HepG2 (cell line): ENCODE data around the gene AGRN. TPM values are rescaled to one million over a fixed set of nuclear protein-coding genes. Genes with fewer than 3 reads are reported as not detected.

Experiments used
- AHR ChIP-seq: IDR thresholded peaks from 2 replicates; pipeline ENCODE4 v1.6.1; 2018; ENCODE audit warnings: missing genetic modification reagents, missing compliant biosample characterization
- ASH2L ChIP-seq: fragments of 300-600, 200-600 bp; sonication (generic); IDR thresholded peaks from 2 replicates; pipeline ENCODE4 v1.7.0; 2017; ENCODE audit warnings: low read depth, mild to moderate bottlenecking, moderate library complexity, mixed read lengths, low read length; ENCODE audit not compliant: insufficient read length
- ATF3 ChIP-seq: sonication (generic); formaldehyde crosslinking; IDR thresholded peaks from 2 replicates; pipeline ENCODE4 v1.4.0; 2020; ENCODE audit warnings: missing genetic modification reagents
- CENPX ChIP-seq: sonication (generic); formaldehyde crosslinking; IDR thresholded peaks from 2 replicates; pipeline ENCODE4 v1.9.0; 2021; ENCODE audit warnings: mild to moderate bottlenecking, missing genetic modification reagents, moderate library complexity
- FOXO1 ChIP-seq: sonication (generic); formaldehyde crosslinking; IDR thresholded peaks from 2 replicates; pipeline ENCODE4 v1.4.0; 2020; ENCODE audit warnings: missing genetic modification reagents
- KAT2B ChIP-seq: fragments of 150-350 bp; IDR thresholded peaks from 2 replicates; pipeline ENCODE4 v1.6.1; 2014; ENCODE audit warnings: low read depth, low read length, borderline replicate concordance
- KDM3A ChIP-seq: IDR thresholded peaks from 2 replicates; pipeline ENCODE4 v1.6.1; 2018; ENCODE audit warnings: low read depth, missing compliant biosample characterization
- KLF11 ChIP-seq: IDR thresholded peaks from 2 replicates; pipeline ENCODE4 v1.6.1; 2016; ENCODE audit warnings: missing compliant biosample characterization
- NFKB2 ChIP-seq: sonication (generic); formaldehyde crosslinking; IDR thresholded peaks from 2 replicates; pipeline ENCODE4 v1.4.0; 2020; ENCODE audit warnings: missing genetic modification reagents, borderline replicate concordance
- NFKBIZ ChIP-seq: IDR thresholded peaks from 2 replicates; pipeline ENCODE4 v1.6.1; 2018; ENCODE audit warnings: missing genetic modification reagents, missing compliant biosample characterization
- REPIN1 ChIP-seq: sonication (generic); formaldehyde crosslinking; IDR thresholded peaks from 2 replicates; pipeline ENCODE4 v1.8.0; 2022; ENCODE audit warnings: missing genetic modification reagents, low read depth, mild to moderate bottlenecking, borderline replicate concordance
- REXO4 ChIP-seq: sonication (generic); formaldehyde crosslinking; IDR thresholded peaks from 2 replicates; pipeline ENCODE4 v1.8.0; 2022; ENCODE audit warnings: missing genetic modification reagents, mild to moderate bottlenecking, borderline replicate concordance
- SMAD3 ChIP-seq: sonication (generic); formaldehyde crosslinking; IDR thresholded peaks from 2 replicates; pipeline ENCODE4 v1.4.0; 2020; ENCODE audit warnings: missing genetic modification reagents
- SP4 ChIP-seq: sonication (generic); formaldehyde crosslinking; IDR thresholded peaks from 2 replicates; pipeline ENCODE4 v1.8.1; 2023; ENCODE audit warnings: mild to moderate bottlenecking, missing genetic modification reagents
- ZFP36 ChIP-seq: fragments of 150-350 bp; IDR thresholded peaks from 2 replicates; pipeline ENCODE4 v1.6.1; 2018; ENCODE audit warnings: borderline replicate concordance, low read length, low read depth; ENCODE audit not compliant: partially characterized antibody
- ZNF10 ChIP-seq: sonication (generic); formaldehyde crosslinking; IDR thresholded peaks from 2 replicates; pipeline ENCODE4 v1.4.0; 2020; ENCODE audit warnings: mild to moderate bottlenecking, low read depth, missing genetic modification reagents, borderline replicate concordance
- ZNF12 ChIP-seq: sonication (generic); formaldehyde crosslinking; IDR thresholded peaks from 2 replicates; pipeline ENCODE4 v1.5.0; 2020; ENCODE audit warnings: missing genetic modification reagents
- ZNF232 ChIP-seq: sonication (generic); formaldehyde crosslinking; IDR thresholded peaks from 2 replicates; pipeline ENCODE4 v1.4.0; 2020; ENCODE audit warnings: missing genetic modification reagents, borderline replicate concordance
- ZNF281 ChIP-seq: sonication (generic); formaldehyde crosslinking; IDR thresholded peaks from 2 replicates; pipeline ENCODE4 v1.4.0; 2020; ENCODE audit warnings: missing genetic modification reagents, borderline replicate concordance
- ZNF326 ChIP-seq: sonication (generic); formaldehyde crosslinking; IDR thresholded peaks from 2 replicates; pipeline ENCODE4 v1.4.0; 2020; ENCODE audit warnings: missing genetic modification reagents, borderline replicate concordance
- ZNF33A ChIP-seq: sonication (generic); formaldehyde crosslinking; IDR thresholded peaks from 2 replicates; pipeline ENCODE4 v1.5.1; 2020; ENCODE audit warnings: missing genetic modification reagents, mild to moderate bottlenecking, moderate library complexity, borderline replicate concordance
- ZNF468 ChIP-seq: sonication (generic); formaldehyde crosslinking; IDR thresholded peaks from 2 replicates; pipeline ENCODE4 v1.8.0; 2022; ENCODE audit warnings: mild to moderate bottlenecking, moderate library complexity, missing genetic modification reagents
- ZNF713 ChIP-seq: sonication (generic); formaldehyde crosslinking; IDR thresholded peaks from 2 replicates; pipeline ENCODE4 v1.4.0; 2020; ENCODE audit warnings: mild to moderate bottlenecking, missing genetic modification reagents
- ZNF720 ChIP-seq: sonication (generic); formaldehyde crosslinking; IDR thresholded peaks from 2 replicates; pipeline ENCODE4 v1.4.0; 2020; ENCODE audit warnings: missing genetic modification reagents
- ZSCAN29 ChIP-seq: sonication (generic); formaldehyde crosslinking; conservative IDR thresholded peaks from 2 replicates; pipeline ENCODE4 v1.4.0; 2020; ENCODE audit warnings: mild to moderate bottlenecking, missing genetic modification reagents
- polyA plus RNA-seq, 8 experiments: library from polyadenylated mRNA; depleted of rRNA in 3 of 8; stranded (reverse) in 7 of 8; unstranded in 1 of 8; fragments of >200 nt; fragmentation: Illumina TruSeq in 4 of 8; extraction: Trizol in 4 of 8; gene quantifications; 2 replicates each; pipeline versions ENCODE4 v1.2.1 to v1.2.3, GENCODE V29; 2011 to 2016; ENCODE audit warnings: low read depth in 4 of 8, missing spikeins in 1 of 8, mixed read lengths in 1 of 8; ENCODE audit not compliant: insufficient read depth in 1 of 8
- total RNA-seq, 5 experiments: library from RNA; depleted of rRNA; stranded (reverse); fragments of >200 nt; fragmentation: Illumina TruSeq; extraction: Trizol; gene quantifications; 2 replicates each; pipeline ENCODE4 v1.2.3, GENCODE V29; 2016; ENCODE audit warnings: low read depth in 1 of 5
- TF ChIP-seq, protein P1 (sequence below): sonication (generic); formaldehyde crosslinking; IDR thresholded peaks from 2 replicates; pipeline ENCODE4 v1.4.0; 2020; ENCODE audit warnings: missing genetic modification reagents, borderline replicate concordance

The AGRN gene
- total and polyA plus RNA-seq, 2 of the 13 experiments (the other 11 are each of a cell fraction or from before 2014, with no cell fraction given) = 29.8 to 65.2 TPM

- no peak; the same call in 1 of the 2 replicates for TF ChIP-seq REPIN1 (CRISPR knock-in tag)
- TF ChIP-seq CENPX (CRISPR knock-in tag) = no peak
- TF ChIP-seq SMAD3 = no peak
- TF ChIP-seq ATF3 (CRISPR knock-in tag) = 0 out of 2 replicates have a peak, but pooled peaks have one; percentile 51
- TF ChIP-seq ZNF281 (CRISPR knock-in tag) = peak; percentile 44; the same call in 1 of the 2 replicates
- TF ChIP-seq ZSCAN29 (CRISPR knock-in tag) = no peak
- TF ChIP-seq ASH2L = no peak
- no peak for TF ChIP-seq AHR
- no peak for TF ChIP-seq ZNF12 (CRISPR knock-in tag)
- 0 out of 2 replicates have a peak, but pooled peaks have one; percentile 23 for TF ChIP-seq ZNF713 (CRISPR knock-in tag)
- 0 out of 2 replicates have a peak, but pooled peaks have one; percentile 52 for TF ChIP-seq ZNF720 (CRISPR knock-in tag)
- TF ChIP-seq KAT2B = no peak
- no peak for TF ChIP-seq FOXO1 (CRISPR knock-in tag)
- 0 out of 2 replicates have a peak, but pooled peaks have one; percentile 50 for TF ChIP-seq KLF11
- 0 out of 2 replicates have a peak, but pooled peaks have one; percentile 27 for TF ChIP-seq ZNF232
- no peak for TF ChIP-seq ZNF33A (CRISPR knock-in tag)
- peak; percentile 41 for TF ChIP-seq ZFP36
- no peak for TF ChIP-seq ZNF10 (CRISPR knock-in tag)
- no peak for TF ChIP-seq ZNF468 (CRISPR knock-in tag)
- TF ChIP-seq KDM3A (CRISPR knock-in tag) = 0 out of 2 replicates have a peak, but pooled peaks have one; percentile 32
- peak; percentile 42; the same call in 1 of the 2 replicates for TF ChIP-seq NFKB2 (CRISPR knock-in tag)
- TF ChIP-seq NFKBIZ (CRISPR knock-in tag) = 0 out of 2 replicates have a peak, but pooled peaks have one; percentile 41
- 0 out of 2 replicates have a peak, but pooled peaks have one; percentile 21 for TF ChIP-seq ZNF326 (CRISPR knock-in tag)
- 0 out of 2 replicates have a peak, but pooled peaks have one; percentile 23 for TF ChIP-seq SP4
- TF ChIP-seq, protein P1, sequence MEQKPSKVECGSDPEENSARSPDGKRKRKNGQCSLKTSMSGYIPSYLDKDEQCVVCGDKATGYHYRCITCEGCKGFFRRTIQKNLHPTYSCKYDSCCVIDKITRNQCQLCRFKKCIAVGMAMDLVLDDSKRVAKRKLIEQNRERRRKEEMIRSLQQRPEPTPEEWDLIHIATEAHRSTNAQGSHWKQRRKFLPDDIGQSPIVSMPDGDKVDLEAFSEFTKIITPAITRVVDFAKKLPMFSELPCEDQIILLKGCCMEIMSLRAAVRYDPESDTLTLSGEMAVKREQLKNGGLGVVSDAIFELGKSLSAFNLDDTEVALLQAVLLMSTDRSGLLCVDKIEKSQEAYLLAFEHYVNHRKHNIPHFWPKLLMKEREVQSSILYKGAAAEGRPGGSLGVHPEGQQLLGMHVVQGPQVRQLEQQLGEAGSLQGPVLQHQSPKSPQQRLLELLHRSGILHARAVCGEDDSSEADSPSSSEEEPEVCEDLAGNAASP (CRISPR knock-in tag) = peak; percentile 39; the same call in 1 of the 2 replicates
- TF ChIP-seq REXO4 (CRISPR knock-in tag) = no peak
Measured at GRCh38 chr1:1079408-1080121, 59.6 kb downstream of the AGRN start (continued).
